ENCODE results near the gene NFILZ.

Gene NFILZ

DNA sequence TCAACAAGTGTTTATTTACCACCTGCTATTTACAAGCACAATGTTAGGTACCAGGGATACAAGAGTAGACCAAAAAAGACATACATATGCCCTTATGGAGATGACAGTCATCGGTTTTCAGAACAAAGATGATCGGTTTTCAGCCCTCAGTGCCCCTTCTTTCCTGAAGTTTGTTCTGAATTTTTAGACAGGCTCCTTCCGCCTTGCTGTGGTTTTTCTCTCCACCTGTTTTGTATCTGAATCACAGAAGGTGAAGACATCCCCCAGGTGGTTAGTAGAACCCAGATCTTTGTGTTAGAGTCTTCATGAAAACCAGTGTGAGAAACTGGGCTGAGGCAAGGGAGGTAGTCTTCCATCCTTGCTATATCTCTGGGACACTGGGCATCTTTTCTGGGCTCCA is 44.6 kb downstream of the NFILZ start:
- no peak for DNase-seq (ENCODE audit: extremely low read depth, low read depth)
- TF ChIP-seq, protein P1, sequence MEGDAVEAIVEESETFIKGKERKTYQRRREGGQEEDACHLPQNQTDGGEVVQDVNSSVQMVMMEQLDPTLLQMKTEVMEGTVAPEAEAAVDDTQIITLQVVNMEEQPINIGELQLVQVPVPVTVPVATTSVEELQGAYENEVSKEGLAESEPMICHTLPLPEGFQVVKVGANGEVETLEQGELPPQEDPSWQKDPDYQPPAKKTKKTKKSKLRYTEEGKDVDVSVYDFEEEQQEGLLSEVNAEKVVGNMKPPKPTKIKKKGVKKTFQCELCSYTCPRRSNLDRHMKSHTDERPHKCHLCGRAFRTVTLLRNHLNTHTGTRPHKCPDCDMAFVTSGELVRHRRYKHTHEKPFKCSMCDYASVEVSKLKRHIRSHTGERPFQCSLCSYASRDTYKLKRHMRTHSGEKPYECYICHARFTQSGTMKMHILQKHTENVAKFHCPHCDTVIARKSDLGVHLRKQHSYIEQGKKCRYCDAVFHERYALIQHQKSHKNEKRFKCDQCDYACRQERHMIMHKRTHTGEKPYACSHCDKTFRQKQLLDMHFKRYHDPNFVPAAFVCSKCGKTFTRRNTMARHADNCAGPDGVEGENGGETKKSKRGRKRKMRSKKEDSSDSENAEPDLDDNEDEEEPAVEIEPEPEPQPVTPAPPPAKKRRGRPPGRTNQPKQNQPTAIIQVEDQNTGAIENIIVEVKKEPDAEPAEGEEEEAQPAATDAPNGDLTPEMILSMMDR (IDR thresholded peaks at IDR 0.05; ENCODE audit: low read depth, low read length): no peak

DNA sequence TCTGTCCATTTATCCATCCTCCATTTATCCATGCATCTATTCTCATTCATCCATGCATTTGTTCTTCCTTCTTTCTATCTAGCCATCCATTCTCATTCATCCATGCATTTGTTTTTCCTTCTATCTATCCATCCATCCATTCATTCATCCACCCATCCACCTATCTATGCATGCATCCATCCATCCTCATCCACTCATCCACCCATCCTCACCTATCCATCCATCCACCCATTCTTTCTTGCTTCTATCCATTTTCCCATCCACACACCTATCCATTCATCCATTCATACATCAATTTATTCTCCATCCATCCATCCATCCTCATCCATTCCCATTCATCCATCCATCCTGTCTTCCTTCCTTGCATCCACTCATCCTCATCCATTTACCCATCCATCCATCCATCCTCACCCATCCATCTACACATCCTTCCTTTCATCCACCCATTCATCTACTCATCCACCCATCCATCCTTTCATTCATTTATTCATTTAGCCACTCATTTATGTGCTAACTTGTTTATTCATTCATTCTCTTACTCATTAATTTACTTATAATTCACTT is 47.9 kb downstream of the NFILZ start:
- TF ChIP-seq, protein P1 (IDR thresholded peaks at IDR 0.05; ENCODE audit: low read depth, low read length): no peak
- no peak for DNase-seq (ENCODE audit: extremely low read depth, low read depth)

All from AG09319 (cell line).